ENCODE data around the gene TBC1D4.

DNA sequence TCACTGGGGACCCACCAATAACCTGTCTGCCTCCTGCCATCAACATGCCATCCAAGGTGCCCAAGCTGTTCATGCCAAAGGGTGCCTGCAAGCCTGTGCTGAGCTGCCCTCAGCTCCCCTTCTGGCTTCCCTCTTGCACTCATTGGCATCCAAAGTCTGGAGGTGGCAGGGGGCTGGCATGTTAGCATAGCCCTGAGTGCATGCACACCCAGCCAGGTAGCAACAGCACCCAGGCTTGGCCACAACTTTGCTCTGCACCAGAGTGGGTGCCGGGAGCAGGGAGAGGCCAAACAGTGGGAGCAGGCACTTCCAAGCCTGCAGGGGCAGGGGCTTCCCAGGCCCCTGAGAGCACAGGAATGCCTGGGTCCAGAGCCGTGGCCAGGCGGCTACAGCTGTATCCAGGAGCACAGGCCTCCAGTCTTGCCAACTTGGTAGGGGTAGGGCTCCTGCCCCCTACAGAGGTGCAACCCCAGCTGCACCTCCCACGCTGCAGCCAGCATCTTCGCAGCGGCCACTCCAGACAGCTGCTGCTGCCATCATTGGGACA is 26.1 kb upstream of the TBC1D4 start:
- TF ChIP-seq, protein P1, sequence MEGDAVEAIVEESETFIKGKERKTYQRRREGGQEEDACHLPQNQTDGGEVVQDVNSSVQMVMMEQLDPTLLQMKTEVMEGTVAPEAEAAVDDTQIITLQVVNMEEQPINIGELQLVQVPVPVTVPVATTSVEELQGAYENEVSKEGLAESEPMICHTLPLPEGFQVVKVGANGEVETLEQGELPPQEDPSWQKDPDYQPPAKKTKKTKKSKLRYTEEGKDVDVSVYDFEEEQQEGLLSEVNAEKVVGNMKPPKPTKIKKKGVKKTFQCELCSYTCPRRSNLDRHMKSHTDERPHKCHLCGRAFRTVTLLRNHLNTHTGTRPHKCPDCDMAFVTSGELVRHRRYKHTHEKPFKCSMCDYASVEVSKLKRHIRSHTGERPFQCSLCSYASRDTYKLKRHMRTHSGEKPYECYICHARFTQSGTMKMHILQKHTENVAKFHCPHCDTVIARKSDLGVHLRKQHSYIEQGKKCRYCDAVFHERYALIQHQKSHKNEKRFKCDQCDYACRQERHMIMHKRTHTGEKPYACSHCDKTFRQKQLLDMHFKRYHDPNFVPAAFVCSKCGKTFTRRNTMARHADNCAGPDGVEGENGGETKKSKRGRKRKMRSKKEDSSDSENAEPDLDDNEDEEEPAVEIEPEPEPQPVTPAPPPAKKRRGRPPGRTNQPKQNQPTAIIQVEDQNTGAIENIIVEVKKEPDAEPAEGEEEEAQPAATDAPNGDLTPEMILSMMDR (IDR thresholded peaks at IDR 0.05), result no peak
- TF ChIP-seq POLR2AphosphoS5 (IDR thresholded peaks at IDR 0.05; ENCODE audit: low read depth, low read length), result no peak

Measured in Panc1 (cell line).